GM12875 (cell line): Measurements from ENCODE around the gene KLHL22.
"Not testable (repeated sequence)": the region's sequence is repeated elsewhere in the genome, so short reads cannot be mapped to it uniquely, and the experiment has no call there.

Source experiments
- H3K4me3 ChIP-seq: one replicate; pipeline ENCODE4 v1.5.1; 2011; ENCODE audit warnings: low read depth, low read length, control low read depth
- CTCF ChIP-seq: IDR thresholded peaks from 2 replicates; pipeline ENCODE4 v1.5.1; 2011; ENCODE audit warnings: low read depth, mild to moderate bottlenecking, control low read depth, inconsistent platforms, low read length, moderate library complexity, borderline replicate concordance; ENCODE audit not compliant: insufficient read depth

The KLHL22 gene

GRCh38 chr22:20494978-20495860 lies at the start of gene KLHL22:
Gene KLHL22 (minus strand): TSS chr22:20495795. CDS start chr22:20489211, 6,584 bp downstream.
- TF ChIP-seq CTCF = no peak
- peak within 1 kb of the TSS; percentile 77 for H3K4me3 ChIP-seq

GRCh38 chr22:20545318-20545634 lies 49.7 kb upstream of the KLHL22 start:
- H3K4me3 ChIP-seq = not testable (repeated sequence)

- TF ChIP-seq CTCF = no peak
- H3K4me3 ChIP-seq = no peak overlapping the region
Observed at GRCh38 chr22:20542736-20543135, 47.1 kb upstream of the KLHL22 start.

GRCh38 chr22:20542055-20542454 lies 46.5 kb upstream of the KLHL22 start:
- TF ChIP-seq CTCF = no peak
- H3K4me3 ChIP-seq = no peak overlapping the region

- not testable (repeated sequence) for H3K4me3 ChIP-seq
Observed at GRCh38 chr22:20538875-20539274, 43.3 kb upstream of the KLHL22 start.

- H3K4me3 ChIP-seq = no peak overlapping the region
- no peak for TF ChIP-seq CTCF
Observed at GRCh38 chr22:20537983-20538382, 42.4 kb upstream of the KLHL22 start.

GRCh38 chr22:20537325-20537756 lies 41.7 kb upstream of the KLHL22 start:
- H3K4me3 ChIP-seq = no peak overlapping the region
- no peak for TF ChIP-seq CTCF

- no peak overlapping the region for H3K4me3 ChIP-seq
- no peak for TF ChIP-seq CTCF
Observed at GRCh38 chr22:20536590-20537324, 41.2 kb upstream of the KLHL22 start.
